Measurements from ENCODE around the gene PITX2.

GRCh38 chr4:110624398-110624780, 1.5 kb upstream of the PITX2 start:
- TF ChIP-seq ATF3 (IDR thresholded peaks at IDR 0.05; ENCODE audit: insufficient read depth, low read depth, low read length) (no peak), E2F6 (IDR thresholded peaks at IDR 0.05) (no peak), CTCF (IDR thresholded peaks at IDR 0.05; ENCODE audit: control extremely low read depth in 1 of 3, insufficient read depth in 1 of 3, low read depth in 1 of 3, low read length in 3 of 3) (no peak), TBP (IDR thresholded peaks at IDR 0.05; ENCODE audit: low read depth, low read length) (no peak), CHD2 (IDR thresholded peaks at IDR 0.05; ENCODE audit: low read length) (no peak), SP1 (IDR thresholded peaks at IDR 0.05; ENCODE audit: low read depth, low read length) (no peak), ASH2L (IDR thresholded peaks at IDR 0.05; ENCODE audit: low read length) (no peak)
